HG03558 (cell line): Measurements from ENCODE around the gene SLX1A.
"Not testable (repeated sequence)": the region's sequence is repeated elsewhere in the genome, so short reads cannot be mapped to it uniquely, and the experiment has no call there.

Experiments
- ATAC-seq: cut with Tn5 transposase; IDR thresholded peaks from one replicate; pipeline ENCODE4 v1.9.1; 2021; ENCODE audit warnings: moderate number of reproducible peaks; ENCODE audit not compliant: unreplicated experiment; ENCODE audit errors: extremely low read depth

Gene SLX1A

DNA sequence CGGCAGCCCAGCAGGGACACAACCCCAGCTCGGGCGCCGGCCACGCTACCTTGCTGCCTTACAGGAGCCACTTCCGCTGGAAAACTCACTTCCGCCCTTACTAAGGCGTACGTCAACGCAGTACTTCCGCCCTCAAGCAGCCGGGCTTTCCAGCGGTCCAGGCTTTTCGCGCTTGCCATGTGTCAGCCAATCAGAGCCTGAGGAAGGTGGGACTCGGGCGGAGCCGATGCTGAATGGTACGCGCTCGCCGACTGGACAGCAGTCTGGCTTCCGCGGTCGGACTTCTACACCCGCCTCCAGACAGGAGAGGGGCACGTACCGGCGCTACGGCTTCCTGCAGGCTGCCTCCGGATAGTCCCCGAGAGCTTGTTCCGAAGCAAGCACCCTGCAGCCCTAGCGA is at the start of gene SLX1A, which contains the start of gene BOLA2B:
Gene SLX1A (plus strand): TSS at position 261 of the 400 bp plus-strand sequence. CDS start 210 bp downstream, outside the sequence.
Gene BOLA2B (minus strand): TSS at position 52 of the 400 bp plus-strand sequence. CDS start 71 bp downstream, outside the sequence.
- peak; percentile 76 for ATAC-seq

DNA sequence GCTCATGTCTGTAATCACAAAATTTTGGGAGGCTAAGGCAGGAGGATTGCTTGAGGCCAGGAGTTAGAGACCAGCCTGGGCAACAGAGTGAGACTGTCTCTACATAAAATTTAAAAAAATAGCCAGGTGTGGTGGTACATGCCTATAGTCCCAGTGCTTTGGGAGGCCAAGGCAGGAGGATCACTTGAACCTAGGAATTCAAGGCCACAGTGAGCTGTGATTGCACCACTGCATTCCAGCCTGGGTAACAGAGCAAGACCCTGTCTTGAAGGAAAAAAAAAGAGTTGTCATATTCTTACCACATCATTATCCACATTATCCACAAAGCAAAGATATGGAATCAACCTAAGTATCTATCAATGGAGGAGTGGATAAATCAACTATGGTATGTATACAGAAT is 49.7 kb upstream of the SLX1A start:
- no peak for ATAC-seq

GRCh38 chr16:30144917-30145316 is 48.8 kb upstream of the SLX1A start:
- no peak for ATAC-seq

DNA sequence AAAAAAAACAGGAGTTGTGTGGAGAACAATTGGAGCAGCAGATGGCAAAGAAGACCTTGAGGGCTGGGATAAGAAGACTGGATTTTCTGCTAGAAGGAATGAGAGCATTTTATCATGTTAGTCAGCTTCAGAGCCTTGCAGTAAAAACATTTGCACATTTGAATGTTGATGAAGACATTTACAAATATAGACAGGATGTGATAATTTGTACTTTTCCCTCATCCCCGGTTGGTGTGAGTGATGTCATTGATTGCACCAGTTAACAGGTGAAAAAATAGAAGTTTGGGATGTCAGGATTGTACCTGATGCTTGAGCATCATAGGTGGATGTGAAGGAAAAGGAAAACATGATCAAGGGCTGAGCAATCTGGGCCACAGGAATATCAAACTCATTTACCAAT is 48.0 kb upstream of the SLX1A start:
- ATAC-seq = no peak

DNA sequence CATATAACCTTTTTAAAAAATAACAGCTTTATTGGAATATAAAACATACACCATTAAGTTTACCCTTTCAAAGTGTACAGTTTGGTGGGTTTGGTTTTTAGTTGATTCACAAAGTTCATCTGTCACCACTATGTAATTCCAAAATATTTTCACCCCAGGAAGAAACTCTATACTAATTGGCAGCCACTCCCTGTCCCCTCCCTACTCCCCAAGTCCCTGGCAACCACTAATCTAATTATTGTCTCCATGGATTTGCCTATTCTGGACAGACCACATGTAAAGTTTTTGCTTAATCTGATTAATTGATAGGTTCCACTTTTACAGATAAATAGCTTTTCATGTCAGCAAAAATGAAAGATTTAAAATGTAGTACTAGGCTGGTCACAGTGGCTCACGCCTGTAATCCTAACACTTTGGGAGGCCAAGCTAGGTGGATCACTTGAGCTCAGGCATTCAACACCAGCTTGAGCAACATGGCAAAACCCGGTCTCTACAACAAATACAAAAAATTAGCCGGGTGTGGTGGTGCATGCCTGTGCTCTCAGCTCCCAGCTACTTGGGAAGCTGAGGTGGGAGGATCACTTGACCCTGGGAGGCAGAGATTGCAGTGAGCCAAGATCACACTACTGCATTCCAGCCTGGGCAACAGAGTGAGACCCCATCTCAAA is 45.7 kb upstream of the SLX1A start:
- ATAC-seq = no peak

DNA sequence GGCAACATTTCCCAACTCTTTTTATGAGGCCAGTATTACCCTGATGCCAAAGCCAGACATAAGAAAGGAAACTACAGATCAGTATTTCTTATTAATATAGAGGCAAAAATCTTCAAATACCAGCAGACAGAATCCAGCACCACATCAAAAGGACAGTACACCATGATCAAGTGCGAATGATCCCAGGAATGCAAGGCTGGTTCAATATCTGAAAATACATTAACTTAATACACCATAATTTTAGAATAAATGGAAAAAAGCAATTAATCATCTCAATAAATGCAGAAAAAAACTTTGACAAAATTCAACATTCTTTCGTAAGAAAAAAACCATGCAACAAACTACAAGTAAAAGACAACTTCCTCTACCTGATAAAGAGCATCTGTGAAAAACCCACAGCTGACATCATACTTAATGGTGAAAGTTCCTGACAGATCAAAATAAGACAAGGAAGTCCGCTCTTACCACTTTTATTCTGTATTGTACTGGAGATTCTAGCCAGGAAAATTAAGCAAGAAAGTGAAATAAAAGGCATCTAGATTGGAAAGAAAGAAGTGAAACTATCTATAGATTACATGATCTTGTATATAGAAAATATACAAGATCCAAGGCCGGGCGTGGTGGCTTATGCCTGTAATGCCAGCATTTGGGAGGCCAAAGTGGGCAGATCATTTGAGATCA is 44.3 kb upstream of the SLX1A start:
- no peak for ATAC-seq

DNA sequence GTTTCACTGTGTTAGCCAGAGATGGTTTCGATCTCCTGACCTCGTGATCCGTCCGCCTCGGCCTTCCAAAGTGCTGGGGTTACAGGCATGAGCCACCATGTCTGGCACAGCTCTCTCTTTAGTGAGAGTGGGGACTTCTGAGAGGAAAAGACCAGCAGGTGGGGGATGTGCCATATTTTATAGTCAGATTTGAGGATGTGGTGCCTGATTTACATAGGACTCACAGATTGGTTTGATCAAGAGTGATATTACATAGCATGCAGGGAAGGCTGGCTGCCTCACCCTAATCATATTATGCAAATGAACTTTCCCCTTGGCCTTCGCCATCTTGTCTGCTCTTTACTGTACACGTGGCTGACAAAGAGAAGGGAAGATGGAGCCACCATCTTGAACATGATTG is 42.6 kb upstream of the SLX1A start:
- no peak for ATAC-seq

- ATAC-seq = no peak
Observed at GRCh38 chr16:30152517-30152916, 41.2 kb upstream of the SLX1A start.

DNA sequence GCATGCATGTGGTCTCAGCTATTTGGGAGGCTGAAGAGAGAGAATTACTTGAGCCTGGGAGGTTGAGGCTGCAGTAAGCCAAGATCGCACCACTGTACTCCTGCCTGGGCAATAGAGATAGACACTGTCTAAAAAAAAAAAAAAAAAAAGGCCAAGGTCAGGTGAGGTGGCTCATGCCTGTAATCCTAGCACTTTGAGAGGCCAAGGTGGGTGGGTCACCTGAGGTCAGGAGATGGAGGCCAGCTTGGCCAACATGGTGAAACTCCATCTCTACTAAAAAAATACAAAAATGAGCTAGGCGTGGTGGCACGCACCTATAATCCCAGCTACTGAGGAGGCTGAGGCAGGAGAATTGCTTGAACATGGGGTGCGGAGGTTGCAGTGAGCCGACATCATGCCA is 38.5 kb upstream of the SLX1A start:
- no peak for ATAC-seq

DNA sequence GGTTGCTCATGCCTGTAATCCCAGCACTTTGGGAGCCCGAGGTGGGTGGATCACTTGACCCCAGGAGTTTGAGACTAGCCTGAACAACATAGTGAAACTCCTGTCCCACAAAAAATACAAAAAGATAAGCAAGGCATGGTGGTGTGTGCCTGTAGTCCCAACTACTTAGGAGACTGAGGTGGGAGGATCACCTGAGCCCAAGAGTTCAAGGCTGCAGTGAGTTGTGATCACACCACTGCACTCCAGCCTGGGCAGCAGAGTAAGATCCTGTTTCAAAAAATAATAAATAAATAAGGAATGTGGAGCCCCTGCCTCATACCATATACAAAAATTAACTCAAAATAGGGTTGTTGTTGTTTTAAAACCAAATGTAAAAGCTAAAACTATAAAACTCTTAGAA is 36.5 kb upstream of the SLX1A start:
- ATAC-seq = no peak

DNA sequence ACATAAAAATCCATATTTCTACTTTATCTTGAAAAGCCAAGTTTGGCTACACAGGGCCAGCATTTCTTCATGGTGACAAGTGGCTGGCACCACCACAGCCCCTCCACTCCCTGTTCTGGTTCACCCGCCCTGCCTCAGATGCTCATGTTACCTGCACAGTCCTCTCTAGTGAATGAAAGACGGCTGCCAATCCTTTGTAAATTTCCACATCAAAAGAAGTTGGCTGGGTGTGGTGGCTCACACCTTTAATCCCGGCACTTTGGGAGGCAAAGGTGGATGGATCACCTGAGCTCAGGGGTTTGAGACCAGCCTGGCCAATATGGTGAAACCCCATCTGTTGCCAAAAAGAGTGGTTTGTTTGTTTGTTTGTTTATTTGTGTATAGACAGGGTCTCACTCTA is 30.1 kb upstream of the SLX1A start:
- ATAC-seq = no peak

DNA sequence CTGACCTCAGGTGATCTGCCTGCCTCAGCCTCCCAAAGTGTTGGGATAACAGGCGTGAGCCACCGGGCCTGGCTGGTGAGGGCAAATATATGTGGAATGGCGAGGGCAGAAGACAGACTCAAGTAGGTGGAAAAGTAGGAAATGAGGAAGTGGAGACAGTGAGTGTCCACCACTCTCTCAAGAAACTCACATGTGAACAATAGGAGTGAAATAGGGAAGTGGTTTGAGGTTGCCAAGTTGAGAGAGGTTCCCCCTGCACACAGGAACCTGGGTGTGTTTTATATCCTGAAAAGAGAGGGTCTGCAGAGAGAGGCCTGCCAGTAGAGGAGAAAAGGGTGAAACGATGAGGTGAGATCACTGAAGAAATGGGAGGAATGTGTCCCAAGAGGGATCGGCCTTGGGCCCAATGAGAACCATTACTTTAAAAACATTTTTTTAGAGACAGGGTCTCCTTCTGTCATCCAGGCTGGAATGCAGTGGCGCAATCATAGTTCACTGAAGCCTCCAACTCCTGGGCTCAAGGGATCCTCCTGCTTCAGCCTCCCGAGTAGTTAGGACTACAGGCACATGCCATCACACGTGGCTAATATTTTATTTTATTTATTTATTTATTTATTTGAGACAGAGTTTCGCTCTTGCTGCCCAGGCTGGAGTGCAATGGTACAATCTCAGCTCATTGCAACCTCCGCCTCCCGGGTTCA is 27.3 kb upstream of the SLX1A start:
- no peak for ATAC-seq

GRCh38 chr16:30168746-30169145 is 24.9 kb upstream of the SLX1A start:
- not testable (repeated sequence) for ATAC-seq

DNA sequence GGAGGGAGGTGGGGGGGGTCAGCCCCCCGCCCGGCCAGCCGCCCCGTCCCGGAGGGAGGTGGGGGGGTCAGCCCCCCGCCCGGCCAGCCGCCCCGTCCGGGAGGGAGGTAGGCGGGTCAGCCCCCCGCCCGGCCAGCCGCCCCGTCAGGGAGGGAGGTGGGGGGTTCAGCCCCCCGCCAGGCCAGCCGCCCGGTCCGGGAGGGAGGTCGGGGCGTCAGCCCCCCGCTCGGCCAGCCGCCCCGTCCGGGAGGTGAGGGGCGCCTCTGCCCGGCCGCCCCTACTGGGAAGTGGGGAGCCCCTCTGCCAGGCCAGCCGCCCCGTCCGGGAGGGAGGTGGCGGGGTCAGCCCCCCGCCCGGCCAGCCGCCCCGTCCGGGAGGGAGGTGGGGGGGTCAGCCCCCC is 24.3 kb upstream of the SLX1A start:
- ATAC-seq = not testable (repeated sequence)

- not testable (repeated sequence) for ATAC-seq
Observed at GRCh38 chr16:30170145-30170544, 23.5 kb upstream of the SLX1A start.

DNA sequence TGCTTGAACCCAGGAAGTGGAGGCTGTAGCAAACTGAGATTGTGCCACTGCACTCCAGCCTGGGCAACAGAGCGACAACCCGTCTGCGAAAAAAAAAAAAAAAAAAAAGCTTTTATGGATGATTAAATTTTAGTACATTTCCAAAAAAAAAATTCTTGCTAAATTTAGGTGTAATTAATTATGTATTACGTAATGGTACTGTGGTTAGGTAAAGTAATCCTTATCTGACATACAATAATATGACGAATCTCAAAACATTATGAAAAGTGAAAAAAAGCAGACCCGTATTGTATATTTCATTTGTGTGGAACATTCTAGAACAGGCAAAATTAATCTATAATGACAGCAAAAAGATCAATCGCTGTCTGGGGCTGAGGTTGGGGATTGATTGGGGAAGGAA is 20.6 kb upstream of the SLX1A start:
- ATAC-seq = no peak

- ATAC-seq = not testable (repeated sequence)
Observed at GRCh38 chr16:30176876-30177275, 16.8 kb upstream of the SLX1A start.

- ATAC-seq = no peak
Observed at GRCh38 chr16:30179195-30179594, 14.5 kb upstream of the SLX1A start.

- no peak for ATAC-seq
Observed at GRCh38 chr16:30179931-30180330, 13.7 kb upstream of the SLX1A start.

DNA sequence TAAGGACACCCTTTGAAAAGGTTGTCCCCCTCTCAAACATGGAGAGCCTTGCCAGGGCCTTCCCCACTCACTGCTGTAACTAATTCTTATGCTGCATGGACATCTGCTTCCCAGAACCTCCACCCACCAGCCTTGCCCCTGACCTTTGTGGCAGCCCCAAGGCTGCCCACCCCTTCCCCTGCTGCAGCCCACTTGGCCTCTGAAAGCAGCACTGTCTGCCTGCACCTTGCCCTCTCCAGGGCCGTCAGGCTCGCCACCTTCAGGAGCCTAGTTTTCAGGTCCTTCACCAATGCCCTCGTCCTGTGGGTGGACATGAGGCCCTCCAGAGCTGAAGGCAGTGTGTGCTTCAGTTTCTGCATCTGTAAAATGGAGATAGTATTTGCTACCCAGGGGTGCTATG is 12.9 kb upstream of the SLX1A start:
- no peak for ATAC-seq
